GM18498 (cell line): ENCODE measurements around the gene TRPV6.

Experiments
- ATAC-seq: cut with Tn5 transposase; IDR thresholded peaks from one replicate; pipeline ENCODE4 v1.9.1; 2021; ENCODE audit warnings: mild to moderate bottlenecking, moderate library complexity; ENCODE audit not compliant: unreplicated experiment

The TRPV6 gene

GRCh38 chr7:142886866-142887265 lies 1.3 kb upstream of the TRPV6 start:
- no peak for ATAC-seq

GRCh38 chr7:142884286-142884640 lies 1.3 kb downstream of the TRPV6 start:
- no peak for ATAC-seq

- no peak for ATAC-seq
These were observed 1.8 kb downstream of the TRPV6 start for GRCh38 chr7:142883571-142884285.

- no peak for ATAC-seq
These were observed 2.4 kb downstream of the TRPV6 start for GRCh38 chr7:142883145-142883544.

GRCh38 chr7:142882338-142882678 lies 3.2 kb downstream of the TRPV6 start:
- no peak for ATAC-seq

- ATAC-seq: no peak
These were observed 3.8 kb downstream of the TRPV6 start for GRCh38 chr7:142881586-142882337.

GRCh38 chr7:142880876-142881505 lies 4.6 kb downstream of the TRPV6 start:
- peak; percentile 72 for ATAC-seq

GRCh38 chr7:142879060-142879459 lies 6.5 kb downstream of the TRPV6 start:
- ATAC-seq: no peak

GRCh38 chr7:142878315-142878714 lies 7.2 kb downstream of the TRPV6 start:
- ATAC-seq: no peak

GRCh38 chr7:142876991-142877910 lies 8.3 kb downstream of the TRPV6 start:
- ATAC-seq: no peak

- no peak for ATAC-seq
These were observed 9.1 kb downstream of the TRPV6 start for GRCh38 chr7:142876236-142876960.

- ATAC-seq: no peak
These were observed 10.1 kb downstream of the TRPV6 start for GRCh38 chr7:142875456-142875855.

- no peak for ATAC-seq
These were observed 10.7 kb downstream of the TRPV6 start for GRCh38 chr7:142874837-142875236.

GRCh38 chr7:142874409-142874808 lies 11.1 kb downstream of the TRPV6 start:
- no peak for ATAC-seq

GRCh38 chr7:142873871-142874270 lies 11.7 kb downstream of the TRPV6 start:
- no peak for ATAC-seq

GRCh38 chr7:142873281-142873784 lies 12.2 kb downstream of the TRPV6 start:
- ATAC-seq: peak; percentile 71

- no peak for ATAC-seq
These were observed 13.4 kb downstream of the TRPV6 start for GRCh38 chr7:142872106-142872675.

- no peak for ATAC-seq
These were observed 14.1 kb downstream of the TRPV6 start for GRCh38 chr7:142871260-142872105.
